HG03196 (cell line): Measurements from ENCODE around the gene PEPD.
"Not testable (repeated sequence)": the region's sequence is repeated elsewhere in the genome, so short reads cannot be mapped to it uniquely, and the experiment has no call there.

Experiments used
- ATAC-seq: cut with Tn5 transposase; IDR thresholded peaks from one replicate; pipeline ENCODE4 v1.9.1; 2021; ENCODE audit not compliant: unreplicated experiment

The PEPD gene

GRCh38 chr19:33521480-33522370 lies at the start of gene PEPD:
Gene PEPD, minus strand, starts transcription at chr19:33521791. Its CDS starts 31 bp downstream, at chr19:33521760.
- ATAC-seq: peak; percentile 71

DNA sequence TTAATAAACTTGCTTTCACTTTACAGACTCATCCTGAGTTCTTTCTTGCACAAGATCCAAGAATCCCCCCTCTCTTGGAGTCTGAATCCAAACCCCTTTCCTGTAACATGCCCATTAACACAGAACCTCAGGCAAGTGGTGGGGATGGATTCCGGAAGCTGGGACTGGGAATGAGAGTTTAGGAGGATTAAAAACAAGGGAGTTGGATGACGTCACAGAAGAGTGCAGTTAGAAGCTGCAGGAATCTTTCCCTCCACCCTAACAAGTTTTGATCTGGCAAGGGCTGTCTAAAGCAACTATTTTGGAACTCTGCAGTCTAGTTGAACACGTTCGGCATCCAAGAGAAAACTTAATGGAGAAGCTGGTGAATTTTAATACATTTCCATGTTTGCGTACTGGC lies 48.2 kb upstream of the PEPD start:
- ATAC-seq: no peak

DNA sequence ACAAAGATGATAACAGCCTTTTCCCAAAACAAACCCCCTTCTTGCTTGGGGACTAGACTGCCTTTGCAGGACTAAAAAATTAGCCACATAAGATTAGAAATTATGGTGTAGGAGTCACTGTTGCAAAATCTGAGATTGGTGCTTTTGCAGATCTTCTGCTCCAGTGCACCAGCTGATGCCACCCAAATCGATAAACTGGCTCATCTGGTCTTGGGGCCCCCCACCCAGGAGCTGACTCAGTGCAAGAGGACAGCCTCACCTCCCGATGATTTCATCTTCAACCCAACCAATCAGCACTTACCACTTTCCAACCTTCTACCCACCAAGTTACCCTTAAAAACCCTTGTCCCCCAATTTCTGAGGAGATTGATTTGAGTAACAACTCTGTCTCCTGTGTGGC lies 47.1 kb upstream of the PEPD start:
- no peak for ATAC-seq

- ATAC-seq: no peak
Measured at GRCh38 chr19:33564836-33565338, 43.3 kb upstream of the PEPD start.

DNA sequence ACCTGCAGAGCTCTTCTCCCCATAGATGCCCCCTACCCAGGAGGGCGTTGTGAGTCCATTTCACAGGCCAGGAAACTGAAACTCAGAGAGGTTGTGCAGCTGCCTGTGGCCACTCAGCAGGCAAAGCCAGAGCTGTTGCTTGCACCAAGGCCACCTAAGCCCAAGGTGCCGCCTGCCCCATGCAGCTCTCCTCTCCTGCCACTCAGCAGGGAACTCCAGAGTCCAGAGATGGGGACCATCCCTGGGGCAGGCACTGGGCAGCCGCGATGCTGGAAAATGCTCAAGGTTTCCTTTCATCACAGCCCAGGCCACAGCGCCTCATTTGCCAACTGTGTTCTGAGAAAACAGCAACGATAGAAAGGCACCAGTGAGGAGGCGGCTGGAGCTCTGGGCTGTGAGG lies 41.0 kb upstream of the PEPD start:
- ATAC-seq: no peak

DNA sequence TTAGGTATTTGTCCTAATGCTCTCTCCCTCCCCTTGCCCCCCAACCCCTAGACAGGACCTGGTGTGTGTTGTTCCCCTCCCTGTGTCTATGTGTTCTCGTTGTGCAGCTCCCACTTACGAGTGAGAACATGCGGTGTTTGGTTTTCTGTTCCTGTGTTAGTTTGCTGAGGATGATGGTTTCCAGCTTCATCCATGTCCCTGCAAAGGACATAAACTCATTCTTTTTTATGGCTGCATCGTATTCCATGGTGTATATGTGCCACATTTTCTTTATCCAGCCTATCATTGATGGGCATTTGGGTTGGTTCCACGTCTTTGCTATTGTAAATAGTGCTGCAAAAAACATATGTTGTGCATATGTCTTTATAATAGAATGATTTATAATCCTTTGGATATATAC lies 40.1 kb upstream of the PEPD start:
- not testable (repeated sequence) for ATAC-seq

DNA sequence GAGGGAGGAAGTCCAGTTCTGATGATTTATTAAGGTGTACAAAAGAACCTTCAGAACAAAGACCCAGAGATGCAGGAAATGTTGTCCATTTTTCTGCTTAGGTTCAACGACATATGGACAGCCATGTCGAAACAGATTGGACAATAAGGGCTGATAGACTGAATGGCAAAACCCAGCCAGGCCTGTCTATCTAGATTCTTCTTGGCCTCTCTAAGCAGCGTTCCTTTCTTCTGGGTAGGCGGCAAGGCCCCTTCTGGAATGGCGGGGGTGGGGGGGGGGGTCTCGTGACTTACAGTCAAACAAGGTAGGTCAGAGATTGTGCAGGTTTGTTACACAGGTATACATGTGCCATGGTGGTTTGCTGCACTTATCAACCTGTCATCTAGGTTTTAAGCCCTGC lies 39.7 kb upstream of the PEPD start:
- ATAC-seq: no peak

GRCh38 chr19:33559996-33560395 lies 38.4 kb upstream of the PEPD start:
- ATAC-seq: no peak

GRCh38 chr19:33558856-33559255 lies 37.3 kb upstream of the PEPD start:
- ATAC-seq: no peak

DNA sequence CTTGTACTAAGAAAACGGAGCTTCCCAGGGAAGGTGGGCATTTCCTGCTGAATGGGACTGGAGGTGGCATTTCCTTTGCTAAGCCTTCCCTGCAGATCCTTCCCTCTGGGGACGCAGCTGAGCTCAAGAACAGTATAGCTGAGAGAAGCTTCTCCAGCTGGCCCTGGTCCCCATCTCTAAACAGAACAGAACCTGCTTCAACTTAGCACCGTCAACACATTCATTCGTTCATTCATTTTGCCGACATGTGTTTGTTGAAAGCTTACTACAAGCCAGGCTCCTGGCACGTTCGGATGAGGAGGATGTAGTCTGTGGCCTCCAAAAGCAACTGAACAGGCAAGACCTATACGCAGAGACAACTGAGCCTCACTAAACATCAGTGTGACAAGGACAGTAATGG lies 36.6 kb upstream of the PEPD start:
- no peak for ATAC-seq

- ATAC-seq: no peak
Measured at GRCh38 chr19:33557720-33558119, 36.1 kb upstream of the PEPD start.

DNA sequence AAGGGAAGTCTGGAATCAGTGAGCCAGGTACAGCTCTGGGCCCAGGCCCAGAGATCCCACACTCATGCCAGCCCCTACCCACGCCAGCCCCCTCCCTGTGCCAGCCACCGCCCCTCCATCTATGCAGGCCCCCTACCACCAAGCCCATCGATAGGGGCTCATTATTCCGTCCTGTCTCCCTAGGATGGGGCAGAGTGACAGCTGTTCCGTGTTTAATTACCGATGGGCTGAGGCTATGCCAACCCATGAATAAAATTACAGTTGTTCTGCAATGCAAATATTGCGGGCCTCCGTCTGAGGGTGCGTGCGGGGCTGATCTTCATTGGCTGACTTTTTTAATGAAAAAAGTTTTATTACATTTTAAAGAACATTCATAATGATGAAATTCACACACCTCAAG lies 35.6 kb upstream of the PEPD start:
- ATAC-seq: no peak

GRCh38 chr19:33556261-33556660 lies 34.7 kb upstream of the PEPD start:
- ATAC-seq: no peak

DNA sequence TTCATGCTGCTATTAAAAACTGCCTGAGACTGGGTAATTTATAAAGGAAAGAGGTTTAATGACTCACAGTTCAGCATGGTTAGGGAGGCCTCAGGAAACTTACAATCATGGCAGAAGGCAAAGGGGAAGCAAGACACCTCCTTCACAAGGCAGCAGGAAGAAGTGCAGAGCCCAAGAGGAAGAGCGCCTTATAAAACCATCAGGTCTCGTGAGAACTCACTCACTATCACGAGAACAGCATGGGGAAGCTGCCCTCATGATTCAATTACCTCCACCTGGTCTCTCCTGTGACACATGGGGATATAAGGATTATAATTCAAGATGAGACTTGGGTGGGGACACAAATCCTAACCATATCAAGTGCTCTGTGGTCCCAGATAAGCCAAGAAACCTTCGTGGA lies 34.1 kb upstream of the PEPD start:
- ATAC-seq: not testable (repeated sequence)

GRCh38 chr19:33554821-33555220 lies 33.2 kb upstream of the PEPD start:
- no peak for ATAC-seq

GRCh38 chr19:33554391-33554790 lies 32.8 kb upstream of the PEPD start:
- ATAC-seq: no peak

- ATAC-seq: no peak
Measured at GRCh38 chr19:33553530-33554310, 32.1 kb upstream of the PEPD start.

GRCh38 chr19:33552928-33553279 lies 31.3 kb upstream of the PEPD start:
- ATAC-seq: no peak

DNA sequence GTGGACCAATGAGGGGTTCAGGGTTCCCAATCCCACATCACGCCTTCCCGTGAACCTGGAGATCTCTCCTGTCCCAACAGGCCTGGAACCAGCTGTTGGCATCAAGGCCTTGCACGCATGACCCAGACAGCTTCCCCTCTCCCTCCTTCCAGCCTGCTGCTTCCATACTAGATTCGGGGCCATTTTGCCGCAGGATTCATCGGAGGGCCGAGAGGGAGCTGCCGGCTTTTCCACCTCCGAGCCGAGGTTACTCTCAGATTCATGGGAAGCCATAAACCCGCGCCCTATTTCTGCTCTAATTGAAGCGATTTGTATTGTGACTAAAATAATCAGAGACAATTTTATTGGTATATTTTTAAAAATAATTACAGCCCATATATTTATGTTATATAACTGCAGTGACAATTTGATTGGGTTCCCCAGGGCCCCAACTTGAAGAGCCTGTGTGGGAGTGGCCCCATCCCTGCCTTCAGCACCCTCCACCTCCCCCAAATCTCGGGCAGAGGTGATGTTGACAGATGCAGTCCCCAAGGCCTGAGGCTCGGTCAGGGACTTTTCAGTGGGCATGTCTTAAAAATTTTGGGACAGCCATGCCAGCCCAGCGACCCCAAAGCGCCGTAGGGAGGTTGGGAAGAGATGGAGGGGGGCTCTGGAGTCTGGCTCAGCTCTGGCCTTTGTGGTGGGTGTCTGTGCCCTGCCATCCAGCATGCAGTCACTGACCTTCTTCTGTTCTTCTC lies 30.8 kb upstream of the PEPD start:
- ATAC-seq: no peak

GRCh38 chr19:33551676-33552075 lies 30.1 kb upstream of the PEPD start:
- ATAC-seq: no peak

- no peak for ATAC-seq
Measured at GRCh38 chr19:33550768-33551167, 29.2 kb upstream of the PEPD start.
